Esophagus squamous epithelium (tissue), 5 donors: ENCODE measurements around the gene GNPTAB. TPM values are rescaled to one million over a fixed set of nuclear protein-coding genes. Genes with fewer than 3 reads are reported as not detected.
A peak's percentile ranks its signal among the peaks of the same experiment; 100 is the strongest.
"Not testable (repeated sequence)": the region's sequence is repeated elsewhere in the genome, so short reads cannot be mapped to it uniquely, and the experiment has no call there.

Source experiments
- DNase-seq: peaks from one replicate; lab custom pipeline; 2025; lab: John Stamatoyannopoulos, UW
- H3K27ac ChIP-seq, 4 donors: fragments of 200-600 bp; sonication (generic); one replicate each; pipeline ENCODE4 v1.5.1; 2016 to 2019; ENCODE audit warnings: mild to moderate bottlenecking in 1 of 4
- H3K27me3 ChIP-seq, 4 donors: fragments of 200-600 bp; sonication (generic); 1 replicate in 3 of 4; 2 replicates in 1 of 4; pipeline versions ENCODE4 v1.5.1 to v1.6.0; 2017 to 2021; ENCODE audit warnings: antibody characterized with exemption in 1 of 4
- H3K36me3 ChIP-seq, 3 donors: fragments of 200-600 bp; sonication (generic); one replicate each; pipeline ENCODE4 v1.5.1; 2016 to 2019
- H3K4me1 ChIP-seq, 3 donors: fragments of 200-600 bp; sonication (generic); one replicate each; pipeline ENCODE4 v1.5.1; 2017 to 2019
- H3K4me3 ChIP-seq, 4 donors: fragments of 200-600 bp; sonication (generic); 1 replicate in 3 of 4; 2 replicates in 1 of 4; pipeline ENCODE4 v1.5.1; 2016 to 2019; ENCODE audit warnings: mild to moderate bottlenecking in 2 of 4, moderate library complexity in 1 of 4
- H3K9me3 ChIP-seq, 3 donors: fragments of 200-600 bp; sonication (generic); one replicate each; pipeline ENCODE4 v1.5.1; 2016 to 2019
- POLR2A ChIP-seq, 4 donors: fragments of 450-650 bp; IDR thresholded peaks; one replicate each; pipeline ENCODE4 v1.6.1; 2017; ENCODE audit warnings: antibody characterized with exemption in 4 of 4, mild to moderate bottlenecking in 4 of 4, moderate library complexity in 3 of 4
- WGBS, 2 donors: methylation state at CpG; one replicate each; pipeline ENCODE4 v1.1.5; 2018; 5-methylcytosine and 5-hydroxymethylcytosine counted together
- intact Hi-C: fragments of 100-400 bp; cut with DNase I; formaldehyde crosslinking; loops from one replicate; pipeline ENCODE4 v1.15.0; 2022
- total RNA-seq, 4 donors: library from RNA; depleted of rRNA; stranded (reverse); fragments of >200 nt; gene quantifications; one replicate each; pipeline ENCODE4 v1.1.0, GENCODE V29; 2016
- TF ChIP-seq, protein P1 (sequence below), 6 experiments: fragments of 450-650 bp in 4 of 6; fragments of 200-600 bp in 2 of 6; sonication (generic) in 2 of 6; IDR thresholded peaks; one replicate each; pipeline ENCODE4 v1.5.1; 2016 to 2019; ENCODE audit warnings: antibody characterized with exemption in 6 of 6, mild to moderate bottlenecking in 4 of 6, moderate library complexity in 4 of 6
- donor health status: DM: yes; HTN: yes; CAD: no.

Gene GNPTAB
- total RNA-seq, 4 donors from 2014 or later: 20.8 to 26.3 (median 21.9) TPM

DNA sequence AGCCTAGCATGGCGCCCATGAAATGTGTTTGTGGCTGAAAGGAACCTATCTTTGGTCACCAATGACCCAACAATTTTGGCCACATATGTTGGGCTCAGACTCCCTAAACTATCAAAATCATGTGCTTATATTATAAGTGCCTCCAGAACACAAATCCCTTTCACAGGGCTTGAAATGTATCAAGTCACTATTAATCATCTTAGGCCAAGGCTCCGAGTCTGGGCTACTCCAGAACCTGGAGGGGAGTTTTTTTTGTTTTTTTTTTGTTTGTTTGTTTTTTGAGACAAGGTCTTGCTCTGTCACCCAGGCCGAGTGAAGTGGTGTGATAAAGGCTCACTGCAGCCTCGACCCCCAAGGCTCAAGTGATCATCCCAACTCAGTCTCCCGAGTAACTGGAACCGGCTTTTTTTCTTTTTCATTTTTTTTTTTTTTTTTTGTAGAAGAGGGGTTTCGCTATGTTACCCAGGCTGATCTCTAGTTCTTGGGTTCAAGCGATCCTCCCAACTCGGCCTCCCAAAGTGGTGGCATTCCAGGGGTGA is 45.6 kb upstream of the GNPTAB start:
- Histone ChIP-seq H3K36me3 (no peaks in the 10 kb centered on the region), H3K27me3 (peaks cover 0 to 4% (median 0%) of the 10 kb centered on the region in 4 donors), H3K4me1 (peaks cover 0 to 38% (median 5%) of the 10 kb centered on the region in 3 donors), H3K4me3 (peak overlapping the region; percentile 54 to 91 (median 84)), H3K27ac (peak overlapping the region; percentile 89 to 99 (median 96)), H3K9me3 (no peaks in the 10 kb centered on the region)
- TF ChIP-seq, protein P1, sequence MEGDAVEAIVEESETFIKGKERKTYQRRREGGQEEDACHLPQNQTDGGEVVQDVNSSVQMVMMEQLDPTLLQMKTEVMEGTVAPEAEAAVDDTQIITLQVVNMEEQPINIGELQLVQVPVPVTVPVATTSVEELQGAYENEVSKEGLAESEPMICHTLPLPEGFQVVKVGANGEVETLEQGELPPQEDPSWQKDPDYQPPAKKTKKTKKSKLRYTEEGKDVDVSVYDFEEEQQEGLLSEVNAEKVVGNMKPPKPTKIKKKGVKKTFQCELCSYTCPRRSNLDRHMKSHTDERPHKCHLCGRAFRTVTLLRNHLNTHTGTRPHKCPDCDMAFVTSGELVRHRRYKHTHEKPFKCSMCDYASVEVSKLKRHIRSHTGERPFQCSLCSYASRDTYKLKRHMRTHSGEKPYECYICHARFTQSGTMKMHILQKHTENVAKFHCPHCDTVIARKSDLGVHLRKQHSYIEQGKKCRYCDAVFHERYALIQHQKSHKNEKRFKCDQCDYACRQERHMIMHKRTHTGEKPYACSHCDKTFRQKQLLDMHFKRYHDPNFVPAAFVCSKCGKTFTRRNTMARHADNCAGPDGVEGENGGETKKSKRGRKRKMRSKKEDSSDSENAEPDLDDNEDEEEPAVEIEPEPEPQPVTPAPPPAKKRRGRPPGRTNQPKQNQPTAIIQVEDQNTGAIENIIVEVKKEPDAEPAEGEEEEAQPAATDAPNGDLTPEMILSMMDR (IDR thresholded peaks at IDR 0.05): no peak
- TF ChIP-seq POLR2A (IDR thresholded peaks at IDR 0.05): no peak
- 24 to 29% methylated on average over 9 of the region's 9 CpGs for WGBS, 2 donors
- DNase-seq: no peak
- intact Hi-C loops: no loop called here

DNA sequence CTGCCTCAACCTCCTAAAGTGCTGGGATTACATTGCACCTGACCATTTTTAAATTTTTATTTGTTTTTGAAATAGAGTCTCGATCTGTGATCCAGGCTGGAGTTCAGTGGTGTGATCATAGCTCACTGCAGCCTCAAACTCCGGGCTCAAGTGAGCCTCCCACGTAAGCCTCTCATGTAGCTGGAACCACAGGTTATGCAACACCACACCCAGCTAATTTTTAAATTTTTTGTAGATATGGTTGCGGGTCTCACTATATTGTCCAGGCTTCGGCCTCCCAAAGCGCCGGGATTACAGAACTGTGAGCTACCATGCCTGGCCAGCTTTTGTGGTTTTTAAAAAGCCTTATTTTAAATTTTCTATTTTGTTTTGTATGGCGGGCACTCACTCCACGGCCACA is 44.4 kb upstream of the GNPTAB start:
- H3K9me3 ChIP-seq: no peaks in the 10 kb centered on the region
- H3K36me3 ChIP-seq: no peaks in the 10 kb centered on the region
- WGBS, 2 donors: 80 to 89% methylated on average over 9 of the region's 9 CpGs
- TF ChIP-seq, protein P1 (IDR thresholded peaks at IDR 0.05): no peak
- TF ChIP-seq POLR2A (IDR thresholded peaks at IDR 0.05): no peak
- intact Hi-C loops: no loop called here
- H3K4me1 ChIP-seq: peaks cover 0 to 38% (median 5%) of the 10 kb centered on the region in 3 donors
- DNase-seq: no peak
- no peak overlapping the region for H3K4me3 ChIP-seq
- peaks cover 0 to 4% (median 0%) of the 10 kb centered on the region in 4 donors for H3K27me3 ChIP-seq
- H3K27ac ChIP-seq: peak overlapping the region in 3 of 4 donors; percentile 44 to 96 (median 95)

DNA sequence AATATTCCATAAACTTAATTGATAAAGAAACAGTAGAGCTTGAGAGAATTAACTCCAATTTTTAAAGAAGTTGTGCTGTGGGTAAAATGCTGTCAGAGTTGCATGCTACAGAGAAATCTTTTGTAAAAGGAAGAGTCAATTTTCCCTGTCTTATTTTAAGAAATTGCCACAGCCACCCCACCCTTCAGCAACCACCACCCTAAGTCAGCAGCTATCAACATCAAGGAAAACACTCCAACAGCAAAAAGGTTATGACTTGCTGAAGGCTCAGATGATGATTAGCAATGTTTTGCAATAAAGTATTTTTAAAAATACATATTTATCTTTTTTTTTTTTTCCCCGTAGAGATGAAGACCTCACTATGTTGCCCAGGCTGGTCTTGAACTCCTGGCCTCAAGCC is 40.2 kb upstream of the GNPTAB start:
- H3K4me3 ChIP-seq: no peak overlapping the region
- no peak for TF ChIP-seq POLR2A (IDR thresholded peaks at IDR 0.05)
- no peaks in the 10 kb centered on the region for H3K27me3 ChIP-seq
- intact Hi-C loops: no loop called here
- H3K36me3 ChIP-seq: no peaks in the 10 kb centered on the region
- H3K4me1 ChIP-seq: peaks cover 0 to 8% (median 0%) of the 10 kb centered on the region in 3 donors
- peaks cover 0 to under 1% (median 0%) of the 10 kb centered on the region in 3 donors for H3K9me3 ChIP-seq
- H3K27ac ChIP-seq: no peak overlapping the region
- 63 to 89% methylated on average over 1 of the region's 1 CpG for WGBS, 2 donors
- DNase-seq: no peak

DNA sequence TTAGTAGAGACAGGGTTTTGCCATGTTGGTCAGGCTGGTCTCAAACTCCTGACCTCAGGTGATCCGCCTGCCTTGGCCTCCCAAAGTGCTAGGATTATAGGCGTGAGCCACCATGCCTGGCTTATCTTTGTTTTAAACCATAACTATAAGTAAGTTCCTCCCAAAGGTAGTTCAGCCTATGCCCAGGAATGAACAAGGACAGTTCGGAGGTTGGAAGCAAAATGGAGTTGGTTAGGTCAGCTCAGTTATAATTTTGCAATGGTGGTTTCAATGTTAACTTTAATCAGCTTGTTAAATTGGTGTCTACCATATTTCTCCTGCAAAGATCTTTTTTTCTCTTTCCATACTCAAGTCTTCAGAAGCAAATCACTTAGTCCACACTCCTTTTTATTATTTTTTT is 36.9 kb upstream of the GNPTAB start:
- H3K36me3 ChIP-seq, H3K27ac ChIP-seq, H3K27me3 ChIP-seq, H3K4me3 ChIP-seq, DNase-seq, intact Hi-C loops, H3K4me1 ChIP-seq: not testable (repeated sequence)
- H3K9me3 ChIP-seq: peaks cover 0 to 11% (median 4%) of the 10 kb centered on the region in 3 donors
- 91 to 93% methylated on average over 3 of the region's 3 CpGs for WGBS, 2 donors

DNA sequence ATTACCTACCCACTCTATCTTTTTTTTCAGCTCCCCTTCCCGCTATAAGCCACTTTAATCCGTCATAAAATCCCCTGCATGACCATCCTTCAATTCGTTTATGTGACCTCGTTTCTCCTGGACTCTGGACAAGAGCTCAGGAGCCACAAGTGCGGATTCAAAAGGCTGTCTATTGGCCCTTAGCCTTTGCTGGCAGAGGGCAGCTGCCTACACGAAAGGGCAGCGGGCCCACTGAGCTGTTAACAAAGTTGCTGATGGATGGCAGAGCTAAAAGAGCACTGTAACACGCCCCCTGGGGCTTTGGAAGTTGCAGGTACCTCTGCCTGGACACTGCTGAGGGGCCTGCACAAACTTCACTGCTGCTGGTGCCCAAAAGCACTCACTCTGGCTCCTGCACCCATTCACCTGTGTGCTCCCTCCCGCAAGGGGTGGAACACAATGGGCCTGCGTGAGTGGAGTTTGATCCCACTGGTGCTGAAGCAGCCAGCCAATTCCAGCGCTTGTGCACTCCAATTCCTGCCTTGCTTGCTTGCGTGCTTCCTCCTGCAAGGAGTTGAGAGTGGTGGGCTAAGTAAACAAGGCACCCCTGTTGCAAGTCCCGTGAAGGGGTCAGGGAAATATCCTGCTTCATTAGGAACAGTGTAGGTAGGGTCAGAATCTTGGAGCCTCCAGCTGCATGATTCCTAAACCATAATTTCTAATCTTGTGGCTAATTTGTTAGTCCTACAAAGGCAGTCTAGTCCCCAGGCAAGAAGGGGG is 36.0 kb upstream of the GNPTAB start:
- H3K4me3 ChIP-seq: no peak overlapping the region
- H3K36me3 ChIP-seq: no peaks in the 10 kb centered on the region
- 70 to 91% methylated on average over 7 to 8 of the region's 13 CpGs for WGBS, 2 donors
- TF ChIP-seq, protein P1 (IDR thresholded peaks at IDR 0.05): no peak
- TF ChIP-seq POLR2A (IDR thresholded peaks at IDR 0.05): no peak
- peaks cover 0 to 11% (median 4%) of the 10 kb centered on the region in 3 donors for H3K9me3 ChIP-seq
- no peak for DNase-seq
- H3K27me3 ChIP-seq: no peaks in the 10 kb centered on the region
- intact Hi-C loops: no loop called here
- no peaks in the 10 kb centered on the region for H3K4me1 ChIP-seq
- no peak overlapping the region for H3K27ac ChIP-seq

DNA sequence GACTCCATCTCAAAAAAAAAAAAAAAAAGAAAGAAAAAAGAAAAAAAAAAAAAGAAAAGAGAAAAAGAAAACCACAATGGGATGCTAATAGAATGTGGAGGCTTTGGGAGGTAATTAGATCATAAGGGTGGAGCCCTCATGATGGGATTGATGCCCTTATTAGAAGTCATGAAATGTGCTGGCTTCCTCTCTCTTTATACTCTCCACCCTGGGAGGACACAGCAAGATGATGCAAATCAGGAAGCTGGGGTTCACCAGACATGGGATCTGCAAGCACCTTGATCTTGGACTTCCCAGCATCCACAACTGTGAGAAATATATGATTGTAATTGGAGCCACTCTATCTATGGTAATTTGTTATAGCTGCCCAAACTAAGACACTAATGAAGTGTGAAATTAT is 33.2 kb upstream of the GNPTAB start:
- no peak for TF ChIP-seq POLR2A (IDR thresholded peaks at IDR 0.05)
- TF ChIP-seq, protein P1 (IDR thresholded peaks at IDR 0.05): no peak
- Histone ChIP-seq H3K27me3 (no peaks in the 10 kb centered on the region), H3K9me3 (peaks cover 0 to 11% (median 4%) of the 10 kb centered on the region in 3 donors), H3K27ac (no peak overlapping the region), H3K4me3 (no peak overlapping the region), H3K4me1 (peaks cover 0 to 8% (median 0%) of the 10 kb centered on the region in 3 donors), H3K36me3 (no peaks in the 10 kb centered on the region)
- no peak for DNase-seq
- intact Hi-C loops: no loop called here
